CD4-positive, alpha-beta T cell (primary cell): ENCODE data around the gene BRF1. TPM values are rescaled to one million over a fixed set of nuclear protein-coding genes. Genes with fewer than 3 reads are reported as not detected.

ENCODE experiments used
- ATAC-seq: fragments of 200-7000 bp; cut with Tn5 transposase; one replicate; pipeline ENCODE4 v1.10.0; 2022; ENCODE audit warnings: mild to moderate bottlenecking; ENCODE audit not compliant: poor library complexity
- CTCF ChIA-PET: fragments of 350-600 bp; sonication (Branson Sonifier 250); formaldehyde crosslinking; loops from one replicate; lab custom pipeline; 2021; ENCODE audit warnings: antibody characterized with exemption, inconsistent platforms; lab: Charles Lee
- POLR2A ChIA-PET: fragments of 350-600 bp; sonication (Branson Sonifier 250); formaldehyde crosslinking; loops from one replicate; lab custom pipeline; 2021; ENCODE audit warnings: antibody characterized with exemption, inconsistent platforms; lab: Charles Lee
- DNase-seq, 14 experiments: peaks; one replicate each; pipeline ENCODE4 v3.0.0-alpha.2; 2013 to 2020; ENCODE audit warnings: mixed read lengths in 2 of 14
- H3K27ac ChIP-seq, 2 donors: one replicate each; pipeline versions ENCODE4 v1.5.1 to v1.7.0; 2013; ENCODE audit warnings: low read length in 2 of 2, low read depth in 1 of 2, mild to moderate bottlenecking in 1 of 2
- H3K27me3 ChIP-seq, 2 experiments: 1 replicate in 1 of 2; 2 replicates in 1 of 2; pipeline versions ENCODE4 v1.6.1 to v1.7.0; 2013; ENCODE audit warnings: low read length in 2 of 2, control low read depth in 1 of 2, mild to moderate bottlenecking in 1 of 2, moderate library complexity in 1 of 2; ENCODE audit not compliant: insufficient read depth in 2 of 2, control insufficient read depth in 1 of 2
- H3K36me3 ChIP-seq: one replicate; pipeline ENCODE4 v1.6.1; 2013; ENCODE audit warnings: low read length, control low read depth; ENCODE audit not compliant: insufficient read depth
- H3K4me1 ChIP-seq: one replicate; pipeline ENCODE4 v1.6.1; 2013; ENCODE audit warnings: low read length, control low read depth; ENCODE audit not compliant: insufficient read depth
- H3K4me3 ChIP-seq: one replicate; pipeline ENCODE4 v1.5.1; 2013; ENCODE audit warnings: mild to moderate bottlenecking, low read length, moderate library complexity
- H3K9me3 ChIP-seq, 2 experiments: 1 replicate in 1 of 2; 2 replicates in 1 of 2; pipeline versions ENCODE4 v1.6.1 to v1.7.0; 2013; ENCODE audit warnings: low read length in 2 of 2, mild to moderate bottlenecking in 2 of 2, control low read depth in 1 of 2, moderate library complexity in 1 of 2; ENCODE audit not compliant: control insufficient read depth in 1 of 2, insufficient read depth in 1 of 2
- H3K27ac Mint-ChIP-seq: one replicate; pipeline ENCODE4 v1.8.0; 2020; ENCODE audit warnings: mixed read lengths
- H3K27me3 Mint-ChIP-seq: one replicate; pipeline ENCODE4 v1.8.0; 2021; ENCODE audit warnings: mixed read lengths
- H3K36me3 Mint-ChIP-seq: one replicate; pipeline ENCODE4 v1.8.0; 2021; ENCODE audit warnings: low read depth, mixed read lengths
- H3K4me1 Mint-ChIP-seq: one replicate; pipeline ENCODE4 v1.8.0; 2021; ENCODE audit warnings: low read depth, mixed read lengths
- H3K4me3 Mint-ChIP-seq: one replicate; pipeline ENCODE4 v1.8.0; 2020; ENCODE audit warnings: mild to moderate bottlenecking, mixed read lengths
- H3K9me3 Mint-ChIP-seq: one replicate; pipeline ENCODE4 v1.8.0; 2020; ENCODE audit warnings: mixed read lengths
- intact Hi-C, 2 experiments: fragments of 100-400 bp; cut with DNase I in 1 of 2; cut with micrococcal nuclease in 1 of 2; formaldehyde crosslinking; loops; one replicate each; pipeline versions ENCODE4 v1.15.1 to v1.9.0; 2023 to 2025; cut with DNase I, micrococcal nuclease
- total RNA-seq, 174 experiments: library from RNA in 2 of 174; stranded (reverse) in 2 of 174; gene quantifications; one replicate each; pipeline ENCODE4 v1.2.3 and lab custom pipeline; 2021 to 2026
- TF ChIP-seq, protein P1 (sequence below): fragments of 200-600 bp; IDR thresholded peaks from one replicate; pipeline ENCODE4 v1.8.0; 2022; ENCODE audit warnings: antibody characterized with exemption, mild to moderate bottlenecking

Gene BRF1
- total RNA-seq, 2 experiments from 2014 or later: 77.4 to 77.7 TPM

DNA sequence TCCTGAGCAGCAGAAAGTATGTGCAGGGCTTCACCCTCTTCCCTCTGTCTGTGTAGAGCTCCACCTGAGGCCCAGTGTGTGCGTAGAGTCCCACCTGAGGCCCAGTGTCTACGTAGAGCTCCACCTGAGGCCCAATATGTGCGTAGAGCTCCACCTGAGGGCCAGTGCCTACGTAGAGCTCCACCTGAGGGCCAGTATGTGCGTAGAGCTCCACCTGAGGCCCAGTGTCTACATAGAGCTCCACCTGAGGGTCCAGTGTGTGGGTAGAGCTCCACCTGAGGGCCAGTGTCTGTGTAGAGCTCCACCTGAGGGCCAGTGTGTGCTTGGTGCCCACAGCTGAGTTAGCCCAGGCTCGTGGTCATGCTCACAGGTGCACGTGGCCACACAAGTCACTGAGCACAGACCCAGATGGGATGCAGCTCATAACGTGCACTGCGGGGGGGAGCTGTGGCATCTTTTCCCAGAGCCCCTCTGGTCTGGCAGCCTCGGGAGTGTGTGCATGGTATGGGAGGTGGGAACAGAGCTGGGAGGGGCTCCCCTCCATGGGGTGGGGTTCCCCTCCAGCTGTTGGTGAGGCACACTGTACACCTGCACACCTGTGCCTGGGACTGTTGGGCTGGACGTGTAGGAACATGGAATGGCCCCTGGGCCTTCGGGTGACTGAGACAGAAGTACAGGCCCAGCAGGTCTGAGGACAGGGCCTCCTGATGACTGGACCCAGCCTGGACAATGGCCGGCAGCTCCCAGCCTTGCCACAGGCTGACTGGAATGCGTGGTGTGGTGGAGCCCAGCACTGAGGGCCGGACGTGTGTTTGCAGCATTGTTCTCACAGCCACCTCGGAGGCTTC, 33.8 kb upstream of the BRF1 start:
- peaks cover 20% of the 10 kb centered on the region for H3K4me1 Mint-ChIP-seq
- CTCF ChIA-PET: no interaction called here
- Histone ChIP-seq H3K9me3 (no peaks in the 10 kb centered on the region), H3K27ac (no peak overlapping the region), H3K27me3 (no peaks in the 10 kb centered on the region), H3K36me3 (peaks cover 3% of the 10 kb centered on the region), H3K4me3 (no peak overlapping the region), H3K4me1 (peaks cover 37% of the 10 kb centered on the region)
- no peak for DNase-seq
- POLR2A ChIA-PET: no interaction called here
- no peaks in the 10 kb centered on the region for H3K36me3 Mint-ChIP-seq
- H3K4me3 Mint-ChIP-seq: no peak overlapping the region
- no peaks in the 10 kb centered on the region for H3K27me3 Mint-ChIP-seq
- no peak for ATAC-seq
- H3K9me3 Mint-ChIP-seq: no peaks in the 10 kb centered on the region
- intact Hi-C loops: no loop called here
- TF ChIP-seq, protein P1, sequence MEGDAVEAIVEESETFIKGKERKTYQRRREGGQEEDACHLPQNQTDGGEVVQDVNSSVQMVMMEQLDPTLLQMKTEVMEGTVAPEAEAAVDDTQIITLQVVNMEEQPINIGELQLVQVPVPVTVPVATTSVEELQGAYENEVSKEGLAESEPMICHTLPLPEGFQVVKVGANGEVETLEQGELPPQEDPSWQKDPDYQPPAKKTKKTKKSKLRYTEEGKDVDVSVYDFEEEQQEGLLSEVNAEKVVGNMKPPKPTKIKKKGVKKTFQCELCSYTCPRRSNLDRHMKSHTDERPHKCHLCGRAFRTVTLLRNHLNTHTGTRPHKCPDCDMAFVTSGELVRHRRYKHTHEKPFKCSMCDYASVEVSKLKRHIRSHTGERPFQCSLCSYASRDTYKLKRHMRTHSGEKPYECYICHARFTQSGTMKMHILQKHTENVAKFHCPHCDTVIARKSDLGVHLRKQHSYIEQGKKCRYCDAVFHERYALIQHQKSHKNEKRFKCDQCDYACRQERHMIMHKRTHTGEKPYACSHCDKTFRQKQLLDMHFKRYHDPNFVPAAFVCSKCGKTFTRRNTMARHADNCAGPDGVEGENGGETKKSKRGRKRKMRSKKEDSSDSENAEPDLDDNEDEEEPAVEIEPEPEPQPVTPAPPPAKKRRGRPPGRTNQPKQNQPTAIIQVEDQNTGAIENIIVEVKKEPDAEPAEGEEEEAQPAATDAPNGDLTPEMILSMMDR: no peak
- no peak overlapping the region for H3K27ac Mint-ChIP-seq

DNA sequence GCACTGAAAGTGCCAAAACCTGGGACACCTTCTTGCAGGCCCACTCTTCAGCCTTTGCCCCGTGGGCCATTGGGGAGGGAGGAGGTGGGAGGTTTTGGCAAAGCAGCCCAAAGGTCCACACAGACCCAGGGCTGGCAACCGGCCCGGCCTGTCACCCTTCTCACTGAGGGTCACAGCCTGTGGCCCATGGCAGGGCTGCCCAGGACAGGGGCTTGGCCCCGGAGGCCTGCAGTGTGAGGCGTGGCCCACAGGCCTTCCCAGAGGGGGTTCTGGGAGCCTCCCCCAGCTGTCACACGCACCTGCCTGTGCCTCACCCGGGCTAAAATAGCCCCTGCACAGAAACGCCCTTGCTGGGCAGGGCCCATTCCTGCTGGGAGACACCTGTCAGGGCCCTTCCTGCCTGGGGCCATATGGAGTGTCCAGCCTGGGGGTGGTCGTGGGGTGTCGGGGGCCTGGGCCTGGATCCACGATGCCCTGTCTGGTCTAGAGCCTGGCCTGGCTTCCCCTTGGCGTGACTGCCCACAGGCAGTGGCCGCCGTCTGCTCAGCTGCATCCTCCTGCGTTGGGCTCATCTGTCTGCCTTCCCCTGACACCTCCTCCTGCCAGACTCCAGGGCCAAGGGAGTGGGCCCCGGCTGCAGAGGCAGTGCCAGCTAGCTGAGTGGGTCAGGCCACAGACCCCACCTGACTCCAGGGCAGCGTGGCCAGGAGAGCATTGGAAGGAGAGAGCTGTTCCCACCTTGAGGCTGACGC, 33.0 kb upstream of the BRF1 start:
- no peak overlapping the region for H3K27ac Mint-ChIP-seq
- no peak overlapping the region for H3K4me3 ChIP-seq
- peaks cover 3% of the 10 kb centered on the region for H3K36me3 ChIP-seq
- no peaks in the 10 kb centered on the region for H3K9me3 ChIP-seq
- no peak overlapping the region for H3K27ac ChIP-seq
- no peaks in the 10 kb centered on the region for H3K27me3 ChIP-seq
- H3K9me3 Mint-ChIP-seq: no peaks in the 10 kb centered on the region
- CTCF ChIA-PET: no interaction called here
- no peaks in the 10 kb centered on the region for H3K27me3 Mint-ChIP-seq
- intact Hi-C loops: no loop called here
- TF ChIP-seq, protein P1: no peak
- POLR2A ChIA-PET: no interaction called here
- H3K4me1 ChIP-seq: peaks cover 41% of the 10 kb centered on the region
- H3K4me3 Mint-ChIP-seq: no peak overlapping the region
- H3K36me3 Mint-ChIP-seq: no peaks in the 10 kb centered on the region
- H3K4me1 Mint-ChIP-seq: peaks cover 29% of the 10 kb centered on the region
- DNase-seq: no peak
- ATAC-seq: no peak

DNA sequence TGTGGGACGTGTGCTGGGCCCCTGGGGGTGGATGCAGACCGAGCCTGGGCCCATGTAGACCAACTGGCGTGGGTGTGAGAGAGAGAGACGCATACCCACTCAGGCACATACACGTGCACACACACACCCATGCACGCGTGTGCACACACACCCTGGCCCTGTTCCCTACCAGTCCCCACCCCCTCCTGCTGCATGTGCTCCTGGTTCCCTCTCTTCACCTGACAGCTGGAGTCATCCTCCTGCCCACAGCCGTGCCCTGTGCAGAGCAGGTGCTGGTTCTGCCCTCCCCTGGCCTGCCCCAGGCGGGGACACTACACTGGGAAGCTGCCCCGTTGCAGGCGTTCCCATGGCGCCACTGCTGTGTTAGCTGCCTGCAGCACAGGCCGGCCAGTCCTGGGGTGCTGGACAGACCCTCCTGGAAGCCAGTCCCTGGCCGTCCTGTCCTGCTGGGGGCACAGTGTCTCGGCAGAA, 32.3 kb upstream of the BRF1 start:
- Mint-ChIP-seq H3K9me3 (no peaks in the 10 kb centered on the region), H3K36me3 (no peaks in the 10 kb centered on the region), H3K27me3 (no peaks in the 10 kb centered on the region), H3K27ac (no peak overlapping the region), H3K4me1 (peaks cover 34% of the 10 kb centered on the region), H3K4me3 (no peak overlapping the region)
- peaks cover 3% of the 10 kb centered on the region for H3K36me3 ChIP-seq
- H3K9me3 ChIP-seq: no peaks in the 10 kb centered on the region
- H3K4me1 ChIP-seq: peaks cover 41% of the 10 kb centered on the region
- TF ChIP-seq, protein P1: no peak
- ATAC-seq (no peak), DNase-seq (no peak)
- POLR2A ChIA-PET: no interaction called here
- H3K27me3 ChIP-seq: no peaks in the 10 kb centered on the region
- CTCF ChIA-PET: no interaction called here
- intact Hi-C loops: no loop called here
- no peak overlapping the region for H3K27ac ChIP-seq
- H3K4me3 ChIP-seq: no peak overlapping the region
